Progenitor cell of endocrine pancreas (in vitro differentiated cells): ENCODE results near the gene TAF12. TPM values are rescaled to one million over a fixed set of nuclear protein-coding genes. Genes with fewer than 3 reads are reported as not detected.
"Not testable (repeated sequence)": the region's sequence is repeated elsewhere in the genome, so short reads cannot be mapped to it uniquely, and the experiment has no call there.

Experiments used
- DNase-seq: peaks from one replicate; pipeline ENCODE4 v3.0.0; 2021; ENCODE audit warnings: low spot score; ENCODE audit not compliant: unreplicated experiment
- H3K27ac Mint-ChIP-seq: 2 replicates; pipeline ENCODE4 v1.8.0; 2021; ENCODE audit warnings: mild to moderate bottlenecking, moderate library complexity, mixed read lengths
- H3K27me3 Mint-ChIP-seq: 2 replicates; pipeline ENCODE4 v1.8.0; 2021; ENCODE audit warnings: mixed read lengths
- H3K36me3 Mint-ChIP-seq: 2 replicates; pipeline ENCODE4 v1.8.0; 2022; ENCODE audit warnings: mixed read lengths; ENCODE audit not compliant: insufficient read depth
- H3K4me1 Mint-ChIP-seq: 2 replicates; pipeline ENCODE4 v1.8.0; 2021; ENCODE audit warnings: low read depth, mixed read lengths
- H3K4me3 Mint-ChIP-seq: 2 replicates; pipeline ENCODE4 v1.8.0; 2021; ENCODE audit warnings: low read depth, mild to moderate bottlenecking, moderate library complexity, mixed read lengths
- H3K9me3 Mint-ChIP-seq: 2 replicates; pipeline ENCODE4 v1.8.0; 2021; ENCODE audit warnings: low read depth, mixed read lengths
- total RNA-seq: library from RNA; stranded (reverse); gene quantifications from 2 replicates; pipeline ENCODE4 v1.2.1, GENCODE V29; 2021
- TF ChIP-seq, protein P1 (sequence below): fragments of 200-600 bp; sonication (generic); IDR thresholded peaks from one replicate; pipeline ENCODE4 v1.5.0; 2021; ENCODE audit warnings: antibody characterized with exemption, mild to moderate bottlenecking; ENCODE audit not compliant: unreplicated experiment

TAF12 gene
- total RNA-seq, 1 donor from 2014 or later = 18.2 TPM

DNA sequence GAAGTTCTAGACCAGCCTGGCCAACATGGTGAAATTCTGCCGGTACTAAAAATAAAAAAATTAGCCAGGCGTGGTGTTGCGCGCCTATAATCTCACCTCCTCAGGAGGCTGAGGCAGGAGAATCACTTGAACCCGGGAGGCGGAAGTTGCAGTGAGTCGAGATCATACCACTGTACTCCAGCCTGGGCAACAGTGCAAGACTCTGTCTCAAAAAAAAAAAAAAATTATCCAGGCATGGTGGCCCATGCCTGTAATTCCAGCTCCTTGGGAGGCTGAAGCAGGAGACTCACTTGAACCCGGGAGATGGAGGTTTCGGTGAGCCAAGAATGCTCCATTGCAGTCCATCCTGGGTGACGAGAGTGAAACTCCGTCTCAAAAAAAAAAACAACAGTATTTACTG is 69.3 kb downstream of the TAF12 start:
- DNase-seq = no peak
- no peak overlapping the region for H3K27ac Mint-ChIP-seq
- no peak overlapping the region for H3K4me3 Mint-ChIP-seq
- H3K4me1 Mint-ChIP-seq = no peaks in the 10 kb centered on the region
- H3K9me3 Mint-ChIP-seq = no peaks in the 10 kb centered on the region
- TF ChIP-seq, protein P1, sequence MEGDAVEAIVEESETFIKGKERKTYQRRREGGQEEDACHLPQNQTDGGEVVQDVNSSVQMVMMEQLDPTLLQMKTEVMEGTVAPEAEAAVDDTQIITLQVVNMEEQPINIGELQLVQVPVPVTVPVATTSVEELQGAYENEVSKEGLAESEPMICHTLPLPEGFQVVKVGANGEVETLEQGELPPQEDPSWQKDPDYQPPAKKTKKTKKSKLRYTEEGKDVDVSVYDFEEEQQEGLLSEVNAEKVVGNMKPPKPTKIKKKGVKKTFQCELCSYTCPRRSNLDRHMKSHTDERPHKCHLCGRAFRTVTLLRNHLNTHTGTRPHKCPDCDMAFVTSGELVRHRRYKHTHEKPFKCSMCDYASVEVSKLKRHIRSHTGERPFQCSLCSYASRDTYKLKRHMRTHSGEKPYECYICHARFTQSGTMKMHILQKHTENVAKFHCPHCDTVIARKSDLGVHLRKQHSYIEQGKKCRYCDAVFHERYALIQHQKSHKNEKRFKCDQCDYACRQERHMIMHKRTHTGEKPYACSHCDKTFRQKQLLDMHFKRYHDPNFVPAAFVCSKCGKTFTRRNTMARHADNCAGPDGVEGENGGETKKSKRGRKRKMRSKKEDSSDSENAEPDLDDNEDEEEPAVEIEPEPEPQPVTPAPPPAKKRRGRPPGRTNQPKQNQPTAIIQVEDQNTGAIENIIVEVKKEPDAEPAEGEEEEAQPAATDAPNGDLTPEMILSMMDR = no peak
- no peaks in the 10 kb centered on the region for H3K27me3 Mint-ChIP-seq
- peaks cover 11% of the 10 kb centered on the region for H3K36me3 Mint-ChIP-seq

DNA sequence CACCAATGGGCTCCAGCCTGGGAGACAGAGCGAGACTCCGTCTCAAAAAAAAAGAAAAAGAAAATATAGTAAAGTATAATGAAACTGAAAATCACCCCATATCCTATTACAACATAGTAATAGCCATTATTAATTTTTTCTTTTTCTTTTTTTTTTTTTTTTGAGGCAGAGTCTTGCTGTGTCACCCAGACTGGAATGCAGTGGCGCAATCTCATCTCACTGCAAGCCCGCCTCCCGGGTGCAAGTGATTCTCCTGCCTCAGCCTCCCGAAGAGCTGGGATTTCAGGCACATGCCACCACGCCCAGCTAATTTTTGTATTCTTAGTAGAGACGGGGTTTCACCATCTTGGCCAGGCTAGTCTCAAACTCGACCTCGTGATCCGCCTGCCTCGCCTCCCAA is 70.0 kb downstream of the TAF12 start:
- H3K27ac Mint-ChIP-seq, H3K27me3 Mint-ChIP-seq, H3K36me3 Mint-ChIP-seq, H3K4me3 Mint-ChIP-seq, DNase-seq, H3K4me1 Mint-ChIP-seq, H3K9me3 Mint-ChIP-seq: not testable (repeated sequence)

DNA sequence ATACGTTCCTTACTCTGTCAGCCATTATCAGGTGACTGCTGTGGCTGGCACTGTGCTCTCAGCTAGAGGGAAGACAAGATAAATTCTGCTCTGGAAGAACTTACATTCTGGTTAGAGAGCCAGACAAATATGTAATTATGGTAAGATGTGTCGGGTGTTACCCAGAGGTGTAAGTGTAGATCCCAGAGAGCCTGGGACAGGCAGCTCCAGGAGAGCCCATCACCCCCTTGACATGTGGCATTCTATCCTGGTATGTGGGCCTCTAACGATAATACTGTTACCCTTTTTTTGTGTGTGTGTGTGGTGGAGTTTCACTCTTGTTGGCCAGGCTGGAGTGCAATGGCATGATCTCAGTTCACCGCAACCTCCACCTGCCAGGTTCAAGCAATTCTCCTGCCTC is 71.0 kb downstream of the TAF12 start:
- peaks cover 12% of the 10 kb centered on the region for H3K36me3 Mint-ChIP-seq
- H3K4me1 Mint-ChIP-seq = no peaks in the 10 kb centered on the region

DNA sequence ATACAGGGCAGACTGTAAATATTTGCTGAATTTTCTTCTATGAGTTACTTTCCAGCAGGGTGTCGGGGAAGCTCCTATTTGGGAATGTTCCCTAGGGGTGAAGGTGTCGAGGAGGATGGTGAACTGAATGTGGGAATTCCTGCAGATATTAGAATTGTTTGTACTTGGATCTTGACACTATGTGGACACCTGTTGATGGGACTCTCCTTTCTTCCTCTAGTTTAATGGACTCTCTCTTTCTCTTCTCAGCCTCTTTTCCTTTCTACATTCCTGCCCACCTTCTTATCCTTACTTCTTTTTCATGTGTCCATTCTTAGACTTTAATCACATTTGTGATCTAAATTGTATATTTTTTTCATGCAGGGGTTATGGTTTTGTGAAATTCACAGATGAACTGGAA is 75.9 kb downstream of the TAF12 start:
- Mint-ChIP-seq H3K4me1 (no peaks in the 10 kb centered on the region), H3K27me3 (no peaks in the 10 kb centered on the region), H3K4me3 (no peak overlapping the region), H3K27ac (peak overlapping the region; percentile 84), H3K9me3 (no peaks in the 10 kb centered on the region), H3K36me3 (peaks cover 16% of the 10 kb centered on the region)
- TF ChIP-seq, protein P1 = no peak
- DNase-seq = no peak

More for the DNA sequence above, 71.0 kb downstream of the TAF12 start:
- H3K27ac Mint-ChIP-seq = peak overlapping the region; percentile 13
- TF ChIP-seq, protein P1 = no peak
- no peaks in the 10 kb centered on the region for H3K9me3 Mint-ChIP-seq
- H3K27me3 Mint-ChIP-seq = no peaks in the 10 kb centered on the region
- DNase-seq = no peak
- no peak overlapping the region for H3K4me3 Mint-ChIP-seq

DNA sequence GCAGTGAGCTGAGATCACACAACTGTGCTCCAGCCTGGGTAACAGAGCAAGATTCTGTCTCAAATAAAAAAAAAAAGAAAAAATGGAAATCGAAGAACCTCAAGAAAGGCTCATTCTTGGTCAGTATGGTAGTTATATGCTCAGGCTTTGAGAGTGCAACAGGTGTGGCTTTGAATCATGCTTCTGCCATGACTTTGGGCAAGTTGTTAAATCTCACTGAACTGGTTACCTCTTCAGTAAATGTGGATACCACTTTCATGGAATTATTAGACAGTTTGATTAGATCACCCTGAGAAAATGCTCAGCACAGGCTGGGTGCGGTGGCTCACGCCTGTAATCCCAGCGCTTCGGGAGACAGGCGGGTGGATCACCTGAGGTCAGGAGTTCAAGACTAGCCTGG is 77.1 kb downstream of the TAF12 start:
- no peaks in the 10 kb centered on the region for H3K27me3 Mint-ChIP-seq
- peaks cover 19% of the 10 kb centered on the region for H3K36me3 Mint-ChIP-seq

DNA sequence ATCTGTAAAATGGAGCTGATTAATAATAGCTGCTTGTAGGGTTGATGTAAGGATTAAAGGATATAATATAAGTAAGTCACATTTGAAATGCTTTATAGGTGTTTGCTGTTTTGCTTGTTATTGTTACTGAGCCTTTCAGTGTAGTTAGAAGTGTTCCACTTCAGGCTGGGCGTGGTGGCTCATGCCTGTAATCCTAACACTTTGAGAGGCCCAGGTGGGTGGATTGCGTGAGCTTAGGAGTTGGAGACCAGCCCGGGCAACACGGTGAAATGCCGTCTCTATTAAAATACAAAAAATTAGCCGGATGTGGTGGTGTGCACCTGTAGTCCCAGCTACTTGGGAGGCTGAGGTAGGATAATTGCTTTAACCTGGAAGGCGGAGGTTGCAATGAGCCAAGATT is 77.8 kb downstream of the TAF12 start:
- TF ChIP-seq, protein P1 = no peak
- Mint-ChIP-seq H3K9me3 (no peaks in the 10 kb centered on the region), H3K4me1 (no peaks in the 10 kb centered on the region)

More for the DNA sequence above, 77.1 kb downstream of the TAF12 start:
- no peak overlapping the region for H3K4me3 Mint-ChIP-seq
- TF ChIP-seq, protein P1 = no peak
- no peaks in the 10 kb centered on the region for H3K4me1 Mint-ChIP-seq
- DNase-seq = no peak
- no peak overlapping the region for H3K27ac Mint-ChIP-seq
- no peaks in the 10 kb centered on the region for H3K9me3 Mint-ChIP-seq

More for the DNA sequence above, 77.8 kb downstream of the TAF12 start:
- no peaks in the 10 kb centered on the region for H3K27me3 Mint-ChIP-seq
- no peak overlapping the region for H3K4me3 Mint-ChIP-seq
- no peak for DNase-seq
- no peak overlapping the region for H3K27ac Mint-ChIP-seq
- H3K36me3 Mint-ChIP-seq = peaks cover 20% of the 10 kb centered on the region
